Stimulated activated CD4-positive, alpha-beta T cell treated with anti-CD3 and anti-CD28 coated beads, Interleukin-1b, Interleukin-23, amount 100 ng/mL, for 4 hours (primary cell): ENCODE measurements around the gene ZNF232.
"Not testable (repeated sequence)": the region's sequence is repeated elsewhere in the genome, so short reads cannot be mapped to it uniquely, and the experiment has no call there.

Source experiments
- DNase-seq, 2 donors: peaks; one replicate each; pipeline ENCODE4 v3.0.0-alpha.2; 2020; ENCODE audit warnings: low read depth in 2 of 2

Gene ZNF232

DNA sequence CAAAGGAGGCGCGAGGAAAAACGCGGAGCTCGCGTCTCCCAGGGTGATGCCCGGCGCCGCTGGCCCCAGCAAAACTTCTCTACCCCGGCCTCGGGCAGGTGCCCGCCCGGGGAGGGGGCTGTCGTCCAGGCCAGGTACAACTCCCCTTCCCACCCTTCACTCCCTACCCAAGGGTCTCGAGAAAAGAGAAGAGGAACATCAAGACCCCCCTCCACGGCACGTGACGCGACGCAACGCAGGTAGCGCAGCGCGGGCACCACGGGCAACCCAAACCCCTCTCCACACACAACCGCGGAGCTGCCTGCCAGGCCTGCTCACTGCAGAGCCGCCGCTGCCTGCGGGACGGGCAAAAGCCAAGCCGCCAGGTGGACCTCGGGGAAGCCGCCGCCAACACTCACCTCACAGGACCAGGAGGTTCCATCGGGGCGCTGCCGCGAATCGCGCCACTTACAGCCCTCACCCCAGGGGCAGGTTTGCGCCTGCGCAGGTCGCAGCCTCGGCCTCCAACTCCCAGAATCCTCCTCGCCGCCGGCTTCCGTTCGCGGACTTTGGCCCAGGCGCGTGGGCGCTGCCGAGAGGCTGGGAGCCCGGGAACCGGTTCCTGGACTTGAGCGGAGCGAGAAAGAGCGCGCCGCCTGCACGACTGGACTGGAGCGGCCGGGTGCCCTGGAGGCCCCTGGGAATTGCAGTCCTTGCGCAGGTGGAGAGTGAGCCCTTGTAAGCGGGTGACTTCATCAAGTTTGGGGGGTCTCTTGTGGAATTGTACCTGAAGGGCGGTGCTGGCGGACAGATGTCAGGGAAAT, at the start of gene ZNF232:
TSS of gene ZNF232 (minus strand) at position 477 of the 803 bp plus-strand sequence. CDS start at position 421, 56 bp downstream.
- peak; percentile 85 to 91 for DNase-seq

DNA sequence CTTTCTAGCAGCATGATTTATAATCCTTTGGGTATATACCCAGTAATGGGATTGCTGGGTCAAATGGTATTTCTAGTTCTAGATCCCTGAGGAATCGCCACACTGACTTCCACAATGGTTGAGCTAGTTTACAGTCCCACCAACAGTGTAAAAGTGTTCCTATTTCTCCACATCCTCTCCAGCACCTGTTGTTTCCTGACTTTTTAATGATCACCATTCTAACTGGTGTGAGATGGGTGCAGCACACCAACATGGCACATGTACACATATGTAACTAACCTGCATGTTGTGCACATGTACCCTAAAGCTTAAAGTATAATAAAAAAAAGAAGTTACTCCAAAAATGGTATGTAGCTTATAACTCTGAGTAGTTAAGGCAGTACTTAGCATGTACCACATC, 49.0 kb upstream of the ZNF232 start:
- not testable (repeated sequence) for DNase-seq

DNA sequence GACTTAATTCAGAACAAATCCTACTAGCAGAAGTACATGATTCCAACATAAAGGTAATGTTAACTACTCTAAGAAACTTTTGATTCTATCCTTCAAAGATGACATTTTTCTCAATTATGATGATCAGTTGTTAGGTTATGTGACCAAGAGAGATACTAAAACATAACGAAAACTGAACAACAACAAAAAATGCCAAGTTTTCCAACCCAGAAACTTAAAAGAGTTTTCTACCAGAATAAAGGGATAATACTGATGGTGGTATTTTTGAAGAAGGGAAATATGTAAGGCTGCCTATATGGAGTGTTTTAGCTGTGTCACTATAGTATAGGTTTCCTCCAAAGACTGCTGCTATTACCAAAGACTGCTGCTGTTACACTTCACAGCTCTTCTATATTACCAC, 34.4 kb upstream of the ZNF232 start:
- DNase-seq, result not testable (repeated sequence)

DNA sequence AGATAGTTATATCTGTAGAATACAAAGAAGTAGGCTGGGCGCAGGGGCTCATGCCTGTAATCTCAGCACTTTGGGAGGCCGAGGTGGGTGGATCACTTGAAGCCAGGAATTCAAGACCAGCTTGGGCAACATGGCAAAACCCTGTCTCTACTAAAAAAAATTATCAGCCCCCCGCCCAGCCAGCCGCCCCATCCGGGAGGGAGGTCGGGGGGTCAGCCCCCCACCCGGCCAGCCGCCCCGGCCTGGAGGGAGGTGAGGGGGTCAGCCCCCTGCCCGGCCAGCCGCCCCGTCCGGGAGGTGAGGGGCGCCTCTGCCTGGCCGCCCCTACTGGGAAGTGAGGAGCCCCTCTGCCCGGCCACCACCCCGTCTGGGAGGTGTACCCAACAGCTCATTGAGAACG, 31.2 kb upstream of the ZNF232 start:
- DNase-seq, result not testable (repeated sequence)

DNA sequence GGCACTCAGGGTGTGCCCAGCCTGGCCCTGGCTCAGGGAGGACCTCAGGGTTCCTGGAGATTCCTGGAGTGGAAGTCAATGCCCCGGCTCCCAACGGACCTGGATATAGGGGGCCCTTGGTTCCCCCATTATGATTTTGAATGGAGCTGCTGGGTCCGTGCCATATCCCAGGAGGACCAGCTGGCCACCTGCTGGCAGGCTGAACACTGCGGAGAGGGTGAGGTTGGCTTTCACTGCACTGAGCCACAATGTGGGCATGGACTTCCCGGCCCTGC, 27.7 kb upstream of the ZNF232 start:
- DNase-seq, result no peak

DNA sequence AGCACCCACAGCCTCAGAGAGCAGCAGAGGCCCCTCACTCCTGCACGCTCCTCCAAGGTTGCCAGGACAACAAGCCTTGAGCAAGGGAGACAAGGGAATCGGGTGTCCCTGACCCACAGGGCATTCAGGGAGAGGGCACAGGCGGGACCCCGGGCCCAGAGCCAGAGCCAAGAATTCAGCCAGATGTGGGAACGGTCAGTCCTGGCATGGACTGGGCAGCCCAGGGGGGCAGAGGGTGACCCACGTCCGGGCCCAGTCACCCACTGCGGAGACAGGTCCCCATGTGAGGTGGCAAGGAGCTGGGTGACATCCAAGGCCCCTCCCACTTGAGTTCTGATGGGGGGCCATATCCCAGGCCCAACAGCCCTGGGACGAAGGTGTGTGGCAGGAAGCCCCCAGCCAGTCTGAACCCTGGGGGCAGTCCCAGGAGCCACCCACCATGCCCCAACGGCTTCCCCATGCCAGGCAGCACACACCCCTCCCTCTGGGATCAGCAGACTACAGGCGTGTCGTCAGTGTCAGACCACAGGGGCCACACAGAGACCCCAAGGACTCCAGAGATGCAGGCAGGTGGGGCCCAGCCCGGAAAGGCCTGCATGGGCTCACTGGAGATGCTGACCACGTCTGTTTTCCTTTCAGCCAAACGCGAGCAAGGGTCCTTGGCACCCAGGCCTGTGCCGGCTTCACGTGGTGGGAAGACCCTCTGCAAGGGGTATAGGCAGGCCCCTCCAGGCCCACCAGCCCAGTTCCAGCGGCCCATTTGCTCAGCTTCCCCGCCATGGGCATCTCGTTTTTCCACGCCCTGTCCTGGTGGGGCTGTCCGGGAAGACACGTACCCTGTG, 27.2 kb upstream of the ZNF232 start:
- no peak for DNase-seq

DNA sequence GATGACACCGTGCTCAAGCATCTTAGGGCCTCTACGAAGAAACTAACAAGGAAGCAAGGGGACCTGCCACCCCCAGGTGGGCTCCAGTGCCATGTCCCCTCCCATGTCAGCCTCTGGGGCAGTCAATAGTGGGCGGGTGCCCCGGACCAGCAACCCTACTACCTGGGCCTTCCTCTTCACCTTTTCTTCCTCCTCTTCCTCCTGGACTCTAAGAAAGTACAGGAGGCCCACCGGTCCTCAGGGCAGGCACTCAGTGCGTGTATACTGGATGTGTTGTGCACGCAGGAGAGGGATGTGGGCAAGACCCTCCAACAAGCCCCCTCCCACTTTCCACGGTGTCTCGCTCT, 26.5 kb upstream of the ZNF232 start:
- DNase-seq, result not testable (repeated sequence)

DNA sequence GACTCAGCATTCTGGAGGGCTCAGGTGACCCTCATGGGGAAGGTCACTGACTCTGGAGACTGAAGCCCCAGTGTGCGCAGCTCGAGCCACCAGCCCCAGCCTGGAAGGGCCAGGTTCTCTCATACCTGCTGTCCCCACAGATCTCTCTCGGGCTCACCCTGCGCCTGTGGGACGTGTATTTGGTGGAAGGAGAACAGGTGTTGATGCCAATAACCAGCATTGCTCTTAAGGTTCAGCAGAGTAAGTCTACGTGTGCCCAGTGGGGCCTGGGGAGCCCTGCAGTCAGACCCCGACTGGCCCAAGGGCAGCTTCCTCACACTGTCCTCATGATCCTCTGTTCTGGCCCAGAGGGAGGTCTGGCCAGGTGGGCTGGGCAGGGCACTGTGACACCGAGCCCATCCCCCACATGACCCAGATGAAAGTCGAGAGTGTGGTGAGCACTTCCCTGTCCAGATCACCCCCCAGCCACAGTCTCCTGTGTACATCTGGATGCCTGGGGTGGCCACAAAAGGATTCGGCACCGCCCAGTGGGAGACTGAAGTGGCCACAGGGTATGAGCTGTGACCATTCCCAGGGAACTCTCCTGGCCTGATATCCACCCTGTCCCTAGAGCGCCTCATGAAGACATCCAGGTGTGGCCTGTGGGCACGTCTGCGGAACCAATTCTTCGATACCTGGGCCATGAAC, 26.0 kb upstream of the ZNF232 start:
- not testable (repeated sequence) for DNase-seq

DNA sequence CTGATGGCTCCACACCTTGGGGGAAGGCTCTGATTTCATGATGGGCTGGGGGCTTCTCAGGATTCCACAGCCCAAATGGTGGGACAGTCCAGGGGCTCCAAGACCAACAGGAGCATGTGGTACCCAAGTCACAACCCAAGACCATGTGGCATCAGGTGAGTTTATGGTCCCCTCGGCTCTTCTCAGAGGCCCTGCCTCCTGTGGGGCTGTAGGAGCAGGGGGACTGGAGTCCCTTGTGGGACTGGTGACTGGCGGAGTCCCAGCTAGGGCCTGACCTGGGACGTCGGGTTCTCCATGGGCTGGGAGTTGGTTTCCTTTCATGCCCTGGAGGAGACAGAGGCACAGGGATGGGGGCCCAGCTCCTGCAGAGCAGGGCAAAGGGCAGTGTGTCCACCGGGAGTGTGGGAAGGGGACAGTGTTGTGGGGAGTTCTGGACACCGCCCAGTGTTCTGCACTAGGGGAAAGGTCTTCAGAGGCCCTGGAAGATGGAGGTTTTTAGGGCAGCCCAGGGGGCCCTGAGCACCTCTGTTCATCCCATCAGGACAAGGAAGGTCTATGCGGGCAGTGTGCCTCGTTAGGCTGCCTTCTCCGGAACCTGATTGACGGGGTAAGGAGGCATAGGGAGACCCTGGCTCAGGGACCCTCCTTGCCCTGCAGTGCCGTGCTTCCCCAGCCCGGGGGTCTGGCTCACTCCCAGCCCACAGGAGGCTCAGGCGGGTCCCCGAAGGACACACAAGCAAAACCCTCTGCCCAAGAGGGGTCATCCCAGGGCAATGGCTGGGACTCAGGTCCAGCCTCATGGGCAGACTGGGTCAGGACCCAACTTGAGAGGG, 25.1 kb upstream of the ZNF232 start:
- DNase-seq, result not testable (repeated sequence)

DNA sequence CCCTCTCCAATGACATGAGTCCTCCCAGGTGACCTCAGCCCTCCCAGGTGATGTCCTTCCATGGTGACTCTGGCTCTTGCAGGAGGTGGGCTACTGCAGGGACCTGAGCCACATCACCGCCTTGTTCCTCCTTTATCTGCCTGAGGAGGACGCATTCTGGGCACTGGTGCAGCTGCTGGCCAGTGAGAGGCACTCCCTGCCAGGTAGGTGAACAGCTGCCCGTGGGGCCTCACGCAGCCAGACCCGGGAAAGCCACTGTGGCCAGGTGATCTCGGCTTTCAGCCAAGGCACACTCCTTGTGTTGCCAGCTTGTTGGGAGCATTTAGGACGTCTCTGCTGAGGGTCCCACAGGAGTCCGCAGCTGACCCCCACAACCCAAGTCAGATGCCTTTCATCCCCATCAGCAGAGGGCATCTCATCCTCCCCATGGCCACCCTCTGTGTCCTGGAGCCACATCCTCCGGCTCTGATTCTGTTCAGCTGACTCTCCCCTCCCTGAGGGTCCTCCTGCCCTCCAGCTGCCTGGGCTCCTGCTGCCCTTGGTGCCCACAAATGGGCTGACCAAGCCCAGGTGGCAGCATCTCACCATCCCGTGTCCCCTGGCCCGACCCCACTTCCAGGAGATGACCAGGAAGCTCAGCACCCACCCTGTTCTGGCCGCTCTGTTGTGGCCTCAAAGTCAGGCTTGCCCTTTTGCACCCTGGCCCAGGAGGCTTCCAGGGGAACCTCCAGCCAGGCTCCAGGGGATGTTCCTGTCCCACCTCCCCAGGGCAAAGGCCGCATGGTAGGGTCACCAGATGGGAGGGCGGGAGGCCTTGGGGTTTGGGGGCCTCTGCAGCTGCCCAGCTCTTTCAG, 24.3 kb upstream of the ZNF232 start:
- no peak for DNase-seq

DNA sequence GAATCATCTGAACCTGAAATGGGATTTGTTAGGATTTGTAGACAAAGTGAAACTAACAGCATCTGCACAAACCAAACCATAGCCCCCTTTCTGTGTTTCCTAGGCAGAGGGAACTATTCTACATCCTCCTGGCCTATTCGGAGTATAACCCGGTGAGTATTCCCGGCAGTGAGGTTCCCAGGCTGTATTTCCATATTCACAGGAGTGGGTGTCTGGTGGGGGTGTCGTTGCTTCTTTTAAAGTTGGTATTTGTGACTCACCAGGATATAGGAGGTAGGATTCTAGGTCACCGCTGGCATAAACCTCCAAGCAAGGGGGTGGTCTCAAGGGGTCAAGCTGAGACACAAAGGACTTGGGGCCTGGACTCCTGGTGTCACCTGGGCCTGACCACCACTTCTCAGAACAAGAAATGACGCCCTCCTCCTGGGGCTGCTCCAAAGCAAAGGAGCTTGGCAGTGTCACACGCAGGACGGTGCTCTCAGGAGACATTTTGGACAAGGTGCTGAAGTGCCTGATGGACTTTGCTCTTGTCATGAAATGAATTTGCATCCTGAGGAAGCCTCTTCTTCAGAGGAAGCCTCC, 23.5 kb upstream of the ZNF232 start:
- DNase-seq, result not testable (repeated sequence)

DNA sequence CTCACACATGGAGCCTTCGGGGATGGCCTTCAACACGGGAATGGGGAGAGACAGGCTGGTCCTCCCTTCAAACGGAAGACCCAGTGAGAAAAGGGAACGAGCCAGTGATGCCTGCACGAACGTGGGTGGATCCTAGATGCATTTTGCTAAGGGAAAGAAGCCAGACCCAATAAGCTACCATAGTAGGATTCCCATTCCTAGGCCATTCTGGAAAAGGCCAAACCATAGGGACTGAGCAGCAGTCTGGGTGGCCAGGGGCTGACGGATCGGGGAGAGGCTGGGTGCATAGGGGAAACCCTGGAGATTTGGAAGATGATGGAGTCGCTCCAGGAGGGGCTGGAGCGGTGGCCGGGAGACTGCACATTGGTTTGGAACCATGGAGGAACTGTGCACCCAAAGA, 22.9 kb upstream of the ZNF232 start:
- not testable (repeated sequence) for DNase-seq

DNA sequence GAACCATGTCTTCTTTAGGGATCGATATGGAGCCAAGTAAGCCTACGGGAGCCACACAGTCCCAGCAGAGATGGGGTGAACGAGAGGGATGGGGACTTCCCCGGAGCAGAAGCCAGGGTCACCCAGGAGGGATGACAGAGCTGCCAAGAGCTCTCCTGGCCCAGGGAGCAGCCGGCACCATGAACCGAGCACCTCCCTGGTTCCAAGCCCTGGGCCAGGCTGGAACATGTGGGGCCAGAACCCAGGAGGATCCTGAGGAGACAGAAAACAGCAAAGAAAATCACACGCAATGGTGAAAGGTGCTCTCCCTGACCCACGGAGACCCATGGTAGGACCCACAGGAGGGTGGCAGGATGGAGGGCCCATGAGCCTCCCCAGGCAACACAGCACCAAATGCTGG, 22.3 kb upstream of the ZNF232 start:
- not testable (repeated sequence) for DNase-seq

DNA sequence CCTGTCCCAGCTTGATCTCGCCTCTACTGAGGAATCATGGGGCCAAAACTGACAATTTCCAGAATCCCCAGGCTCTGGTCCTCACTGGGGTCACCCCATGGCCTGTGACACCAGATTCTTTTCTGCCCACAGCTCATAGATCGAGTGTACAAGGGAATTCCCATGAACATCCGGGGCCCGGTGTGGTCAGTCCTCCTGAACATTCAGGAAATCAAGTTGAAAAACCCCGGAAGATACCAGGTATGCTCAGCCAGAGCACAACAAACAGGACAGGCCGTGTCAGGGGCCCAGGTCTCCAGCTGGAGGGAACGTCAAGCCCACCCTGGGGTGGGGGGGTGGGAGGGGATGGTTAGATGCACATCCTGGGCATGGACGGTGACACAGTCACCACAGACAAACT, 21.6 kb upstream of the ZNF232 start:
- DNase-seq, result no peak

DNA sequence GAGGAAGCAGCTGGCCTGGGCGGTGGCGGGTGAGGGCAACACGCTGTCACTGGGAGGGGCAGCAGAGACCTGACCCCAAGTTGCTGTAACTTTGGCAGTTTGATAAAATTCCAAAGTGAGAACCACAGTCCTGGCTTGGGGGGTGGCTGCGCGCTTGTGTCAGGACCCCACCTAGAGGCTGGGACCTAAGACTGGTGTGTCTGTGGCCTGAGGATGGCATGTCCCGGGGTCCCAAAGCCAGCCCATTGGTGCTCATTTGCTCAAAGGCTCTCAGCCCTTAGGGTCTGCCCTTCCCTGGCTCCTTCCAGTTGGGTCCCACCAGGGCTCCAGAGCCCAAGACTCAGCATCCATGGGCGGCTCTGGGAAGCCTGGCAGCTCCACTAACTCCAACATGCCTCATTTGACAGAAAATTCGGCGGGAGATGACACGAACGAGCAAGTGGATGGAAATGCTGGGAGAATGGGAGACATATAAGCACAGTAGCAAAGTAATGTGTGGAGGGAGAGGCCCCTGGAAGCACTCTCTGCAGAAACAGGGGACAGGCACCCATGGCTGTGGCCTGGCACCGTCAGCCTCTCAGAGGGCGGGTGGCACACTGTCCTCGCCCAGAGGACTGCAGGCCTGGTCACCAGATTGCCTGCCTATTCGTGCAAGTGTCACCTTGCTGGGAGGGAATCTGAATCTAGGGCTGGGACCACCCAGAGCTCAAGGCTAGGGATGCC, 21.0 kb upstream of the ZNF232 start:
- not testable (repeated sequence) for DNase-seq

DNA sequence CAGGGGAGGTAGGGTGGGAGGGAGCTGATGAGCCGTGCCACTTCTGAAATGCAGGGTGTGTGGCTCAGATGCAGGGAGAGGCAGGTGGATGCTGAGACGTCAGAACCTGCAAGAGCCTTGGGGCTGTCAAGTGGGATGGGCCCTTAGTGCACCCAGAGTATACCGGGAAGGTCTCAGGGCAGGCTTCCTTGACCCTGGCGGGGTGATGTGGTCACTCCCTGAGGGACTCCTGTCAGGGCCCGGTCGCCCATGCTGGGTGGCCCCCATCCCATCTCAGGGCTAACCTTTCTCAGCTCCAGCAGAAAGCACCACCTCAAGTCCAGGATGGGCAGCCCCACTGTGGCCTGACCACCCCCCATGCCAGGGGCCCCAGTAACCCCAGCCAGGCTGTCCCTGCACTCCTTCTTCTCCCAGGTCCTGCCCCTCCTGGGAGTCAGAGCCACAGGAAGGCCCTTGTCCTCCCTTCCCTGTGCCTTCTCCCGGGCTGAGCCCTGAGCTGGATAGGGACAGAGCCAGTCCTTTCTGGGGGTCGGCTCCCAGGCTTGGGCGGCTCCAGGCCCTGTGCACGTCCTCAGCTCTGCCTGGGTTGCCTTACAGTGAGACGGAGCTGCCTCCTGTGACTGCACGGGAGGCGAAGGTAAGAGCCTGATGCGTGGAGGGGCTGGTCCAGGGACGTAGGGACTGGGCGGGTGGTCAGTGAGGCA, 20.3 kb upstream of the ZNF232 start:
- not testable (repeated sequence) for DNase-seq

DNA sequence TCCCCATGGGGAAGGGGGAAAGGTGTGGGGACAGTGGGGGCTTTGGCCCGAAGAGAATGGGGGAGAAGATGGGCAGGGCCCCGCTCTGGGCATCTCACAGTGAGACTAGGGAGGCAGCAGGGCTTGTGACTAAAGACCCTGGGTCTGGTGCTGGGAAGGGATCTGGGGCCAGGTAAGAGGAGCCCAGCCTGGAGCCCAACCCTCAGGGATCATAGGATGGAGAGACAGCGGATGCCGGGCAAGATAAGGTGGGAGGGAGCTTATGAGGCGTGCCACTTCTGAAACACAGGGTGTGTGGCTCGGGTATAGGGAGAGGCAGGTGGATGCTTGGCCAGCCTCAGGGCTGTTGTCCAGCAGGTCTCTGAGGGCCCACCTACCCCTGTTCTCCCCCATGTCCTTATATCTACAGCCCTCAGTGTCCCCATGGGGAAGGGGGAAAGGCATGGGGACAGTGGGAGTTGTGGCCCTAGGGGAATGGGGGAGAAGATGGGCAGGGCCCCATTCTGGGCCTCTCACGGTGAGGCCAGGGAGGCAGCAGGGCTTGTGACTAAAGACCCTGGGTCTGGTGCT, 19.6 kb upstream of the ZNF232 start:
- no peak for DNase-seq

DNA sequence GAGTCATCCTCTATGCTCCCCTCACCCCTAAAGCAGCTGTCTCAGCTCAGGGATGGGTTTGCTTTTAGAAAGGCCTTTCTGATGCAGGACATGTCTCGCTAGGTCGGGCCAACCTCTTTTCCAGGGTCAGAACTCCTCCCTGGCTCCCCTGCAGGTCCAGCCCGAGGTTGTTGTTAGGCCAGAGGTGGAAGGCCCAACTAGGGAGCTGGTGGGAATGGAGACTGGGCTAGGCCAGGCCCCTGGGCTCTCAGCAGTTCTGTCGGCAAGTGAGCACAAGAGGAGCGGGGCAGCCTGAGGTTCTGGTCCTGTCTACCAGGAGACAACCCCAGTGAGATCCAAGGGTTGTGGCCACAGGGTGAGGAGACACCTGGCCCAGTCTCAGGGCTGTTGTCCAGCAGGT, 19.0 kb upstream of the ZNF232 start:
- DNase-seq, result not testable (repeated sequence)

DNA sequence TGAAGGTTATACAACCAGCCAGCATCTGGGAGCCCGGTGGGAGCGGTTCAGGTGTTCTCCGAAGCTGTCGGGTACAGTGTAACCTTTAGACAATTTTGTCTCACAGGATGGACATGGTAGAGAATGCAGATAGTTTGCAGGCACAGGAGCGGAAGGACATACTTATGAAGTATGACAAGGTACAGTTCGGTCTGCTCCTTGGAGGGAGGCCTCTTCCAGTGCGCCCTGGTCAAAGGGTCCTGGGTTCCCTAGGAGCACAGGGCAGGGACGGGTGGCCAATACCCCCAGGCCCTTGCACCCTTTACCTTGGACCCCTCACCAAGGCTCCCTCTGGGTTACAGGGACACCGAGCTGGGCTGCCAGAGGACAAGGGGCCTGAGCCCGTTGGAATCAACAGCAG, 18.6 kb upstream of the ZNF232 start:
- DNase-seq, result not testable (repeated sequence)
